ENCODE results near the gene TMEM108.

Gene TMEM108

DNA sequence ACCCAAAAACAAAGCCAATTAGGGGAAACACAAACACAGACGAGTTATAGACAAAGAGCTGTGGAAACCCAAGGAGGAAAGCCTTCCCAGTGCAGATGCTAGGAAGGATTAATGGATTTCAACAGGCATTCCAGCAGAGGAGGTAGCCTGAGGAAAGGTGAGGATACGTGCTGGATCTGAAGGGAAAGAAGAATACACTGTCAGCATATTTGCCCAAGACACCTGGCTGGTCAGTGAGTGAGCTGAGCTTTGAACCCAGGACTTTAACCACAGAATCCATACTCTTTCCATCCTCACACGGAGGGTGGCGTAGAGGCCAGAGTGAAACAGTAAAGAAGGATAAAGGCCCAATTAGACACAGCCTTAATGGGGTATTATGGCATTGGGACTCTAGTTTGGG, 352.5 kb downstream of the TMEM108 start:
- TF ChIP-seq POLR2A (IDR thresholded peaks at IDR 0.05; ENCODE audit: low read depth, low read length) = no peak
- TF ChIP-seq TAF1 (IDR thresholded peaks at IDR 0.05; ENCODE audit: low read depth, low read length) = no peak
- no peak for TF ChIP-seq POLR2AphosphoS5 (IDR thresholded peaks at IDR 0.05; ENCODE audit: low read depth, low read length)
- no peak for TF ChIP-seq PAX5 (IDR thresholded peaks at IDR 0.05; ENCODE audit: insufficient read depth, low read length, severe bottlenecking)
- FAIRE-seq = no peak
- no peak for DNase-seq (ENCODE audit: insufficient read length, low spot score)

- DNase-seq (ENCODE audit: insufficient read length, low spot score) = no peak
- no peak for TF ChIP-seq TAF1 (IDR thresholded peaks at IDR 0.05; ENCODE audit: low read depth, low read length)
- no peak for TF ChIP-seq SPI1 (IDR thresholded peaks at IDR 0.05; ENCODE audit: low read depth, low read length)
- no peak for TF ChIP-seq PAX5 (IDR thresholded peaks at IDR 0.05; ENCODE audit: insufficient read depth, low read length, severe bottlenecking)
- no peak for TF ChIP-seq POLR2AphosphoS5 (IDR thresholded peaks at IDR 0.05; ENCODE audit: low read depth, low read length)
- TF ChIP-seq POU2F2 (IDR thresholded peaks at IDR 0.05; ENCODE audit: low read depth, low read length) = no peak
- TF ChIP-seq POLR2A (IDR thresholded peaks at IDR 0.05; ENCODE audit: low read depth, low read length) = no peak
- FAIRE-seq = no peak
These were observed 355.0 kb downstream of the TMEM108 start for GRCh38 chr3:133393204-133393603.

DNA sequence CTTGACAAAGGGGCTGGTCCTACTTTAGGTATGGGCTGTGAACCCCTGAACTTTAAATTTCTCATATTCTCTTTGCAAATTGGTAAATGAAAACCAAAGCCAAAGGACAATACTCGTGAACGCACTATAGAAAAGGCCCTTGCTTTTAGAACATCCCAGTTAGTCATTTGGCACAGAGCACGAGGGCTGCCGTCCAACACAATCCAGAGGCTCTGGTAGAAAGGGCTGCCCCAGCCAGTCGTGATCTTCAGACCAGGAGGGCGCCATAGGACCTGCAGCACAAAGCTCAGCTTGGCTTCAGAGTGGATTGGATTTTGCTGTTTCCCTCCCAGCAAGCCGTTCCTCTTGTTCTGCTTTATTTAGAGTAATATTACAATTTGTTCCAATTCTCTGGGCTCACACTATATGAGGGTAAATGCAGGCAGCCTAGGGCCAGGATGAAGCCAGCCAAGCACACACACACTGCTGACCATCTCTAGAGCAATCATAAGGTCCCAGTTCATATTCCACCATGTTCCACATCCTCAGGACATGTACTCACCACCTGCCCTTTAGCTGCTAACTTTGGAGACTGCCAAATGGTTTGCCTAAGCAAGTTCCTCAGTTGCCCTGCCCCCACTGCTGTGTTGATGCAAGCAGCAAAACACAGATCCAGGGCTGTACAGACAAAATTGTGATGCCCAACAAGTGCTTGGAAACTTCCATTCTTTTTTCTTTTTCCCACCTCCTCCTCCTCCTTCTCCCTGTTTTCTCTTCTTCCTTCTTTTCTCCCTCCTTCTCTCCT, 355.7 kb downstream of the TMEM108 start:
- no peak for DNase-seq (ENCODE audit: insufficient read length, low spot score)
- peak; percentile 16 for FAIRE-seq
- TF ChIP-seq POU2F2 (IDR thresholded peaks at IDR 0.05; ENCODE audit: low read depth, low read length) = no peak
- TF ChIP-seq SPI1 (IDR thresholded peaks at IDR 0.05; ENCODE audit: low read depth, low read length) = no peak
- no peak for TF ChIP-seq TAF1 (IDR thresholded peaks at IDR 0.05; ENCODE audit: low read depth, low read length)
- TF ChIP-seq POLR2A (IDR thresholded peaks at IDR 0.05; ENCODE audit: low read depth, low read length) = no peak
- no peak for TF ChIP-seq POLR2AphosphoS5 (IDR thresholded peaks at IDR 0.05; ENCODE audit: low read depth, low read length)
- no peak for TF ChIP-seq PAX5 (IDR thresholded peaks at IDR 0.05; ENCODE audit: insufficient read depth, low read length, severe bottlenecking)

- TF ChIP-seq POLR2AphosphoS5 (IDR thresholded peaks at IDR 0.05; ENCODE audit: low read depth, low read length) = no peak
- no peak for TF ChIP-seq POU2F2 (IDR thresholded peaks at IDR 0.05; ENCODE audit: low read depth, low read length)
- TF ChIP-seq PAX5 (IDR thresholded peaks at IDR 0.05; ENCODE audit: insufficient read depth, low read length, severe bottlenecking) = no peak
- TF ChIP-seq TAF1 (IDR thresholded peaks at IDR 0.05; ENCODE audit: low read depth, low read length) = no peak
- no peak for TF ChIP-seq POLR2A (IDR thresholded peaks at IDR 0.05; ENCODE audit: low read depth, low read length)
- no peak for TF ChIP-seq SPI1 (IDR thresholded peaks at IDR 0.05; ENCODE audit: low read depth, low read length)
- no peak for DNase-seq (ENCODE audit: insufficient read length, low spot score)
- no peak for FAIRE-seq
These were observed 356.5 kb downstream of the TMEM108 start for GRCh38 chr3:133394561-133395311.

GRCh38 chr3:133396906-133397305, 358.7 kb downstream of the TMEM108 start:
- FAIRE-seq (no peak), DNase-seq (ENCODE audit: insufficient read length, low spot score) (no peak)
- TF ChIP-seq TAF1 (IDR thresholded peaks at IDR 0.05; ENCODE audit: low read depth, low read length) = no peak
- TF ChIP-seq SPI1 (IDR thresholded peaks at IDR 0.05; ENCODE audit: low read depth, low read length) = no peak
- no peak for TF ChIP-seq PAX5 (IDR thresholded peaks at IDR 0.05; ENCODE audit: insufficient read depth, low read length, severe bottlenecking)
- no peak for TF ChIP-seq POU2F2 (IDR thresholded peaks at IDR 0.05; ENCODE audit: low read depth, low read length)
- TF ChIP-seq POLR2A (IDR thresholded peaks at IDR 0.05; ENCODE audit: low read depth, low read length) = no peak
- no peak for TF ChIP-seq POLR2AphosphoS5 (IDR thresholded peaks at IDR 0.05; ENCODE audit: low read depth, low read length)

- DNase-seq (ENCODE audit: insufficient read length, low spot score) (no peak), FAIRE-seq (no peak)
- TF ChIP-seq TAF1 (IDR thresholded peaks at IDR 0.05; ENCODE audit: low read depth, low read length) = no peak
- TF ChIP-seq POU2F2 (IDR thresholded peaks at IDR 0.05; ENCODE audit: low read depth, low read length) = no peak
- TF ChIP-seq POLR2A (IDR thresholded peaks at IDR 0.05; ENCODE audit: low read depth, low read length) = no peak
- no peak for TF ChIP-seq SPI1 (IDR thresholded peaks at IDR 0.05; ENCODE audit: low read depth, low read length)
- no peak for TF ChIP-seq PAX5 (IDR thresholded peaks at IDR 0.05; ENCODE audit: insufficient read depth, low read length, severe bottlenecking)
- no peak for TF ChIP-seq POLR2AphosphoS5 (IDR thresholded peaks at IDR 0.05; ENCODE audit: low read depth, low read length)
These were observed 361.9 kb downstream of the TMEM108 start, which contains the start of gene BFSP2 for GRCh38 chr3:133400006-133400515. Gene BFSP2 (plus strand): TSS chr3:133400056. CDS start chr3:133400084, 28 bp downstream.

GRCh38 chr3:133401374-133402135, 363.4 kb downstream of the TMEM108 start:
- DNase-seq (ENCODE audit: insufficient read length, low spot score) (no peak), FAIRE-seq (no peak)
- TF ChIP-seq POLR2A (IDR thresholded peaks at IDR 0.05; ENCODE audit: low read depth, low read length) = no peak
- no peak for TF ChIP-seq PAX5 (IDR thresholded peaks at IDR 0.05; ENCODE audit: insufficient read depth, low read length, severe bottlenecking)
- no peak for TF ChIP-seq SPI1 (IDR thresholded peaks at IDR 0.05; ENCODE audit: low read depth, low read length)
- no peak for TF ChIP-seq TAF1 (IDR thresholded peaks at IDR 0.05; ENCODE audit: low read depth, low read length)
- no peak for TF ChIP-seq POLR2AphosphoS5 (IDR thresholded peaks at IDR 0.05; ENCODE audit: low read depth, low read length)
- TF ChIP-seq POU2F2 (IDR thresholded peaks at IDR 0.05; ENCODE audit: low read depth, low read length) = no peak

- DNase-seq (ENCODE audit: insufficient read length, low spot score) (no peak), FAIRE-seq (no peak)
- no peak for TF ChIP-seq SPI1 (IDR thresholded peaks at IDR 0.05; ENCODE audit: low read depth, low read length)
- no peak for TF ChIP-seq POLR2AphosphoS5 (IDR thresholded peaks at IDR 0.05; ENCODE audit: low read depth, low read length)
- no peak for TF ChIP-seq POU2F2 (IDR thresholded peaks at IDR 0.05; ENCODE audit: low read depth, low read length)
- no peak for TF ChIP-seq TAF1 (IDR thresholded peaks at IDR 0.05; ENCODE audit: low read depth, low read length)
- no peak for TF ChIP-seq POLR2A (IDR thresholded peaks at IDR 0.05; ENCODE audit: low read depth, low read length)
- no peak for TF ChIP-seq PAX5 (IDR thresholded peaks at IDR 0.05; ENCODE audit: insufficient read depth, low read length, severe bottlenecking)
These were observed 366.7 kb downstream of the TMEM108 start for GRCh38 chr3:133404920-133405319.
